Tibial nerve (tissue), 4 donors: ENCODE measurements around the gene MAPK9. TPM values are rescaled to one million over a fixed set of nuclear protein-coding genes. Genes with fewer than 3 reads are reported as not detected.

Experiments used
- DNase-seq, 2 donors: peaks; one replicate each; pipeline ENCODE4 v3.0.0-alpha.2; 2019; ENCODE audit warnings: low spot score in 2 of 2
- H3K27ac ChIP-seq, 4 donors: fragments of 200-600 bp; sonication (generic) in 3 of 4; one replicate each; pipeline ENCODE4 v1.5.1; 2017 to 2019; ENCODE audit warnings: mild to moderate bottlenecking in 1 of 4
- H3K27me3 ChIP-seq, 2 donors: fragments of 200-600 bp; sonication (generic) in 1 of 2; one replicate each; pipeline versions ENCODE4 v1.5.1 to v1.6.0; 2017 to 2019
- H3K36me3 ChIP-seq, 3 donors: fragments of 200-600 bp; sonication (generic); one replicate each; pipeline ENCODE4 v1.5.1; 2018 to 2019
- H3K4me1 ChIP-seq, 4 donors: fragments of 200-600 bp; sonication (generic) in 3 of 4; one replicate each; pipeline ENCODE4 v1.5.1; 2017 to 2019
- H3K4me3 ChIP-seq, 4 donors: fragments of 200-600 bp; sonication (generic) in 3 of 4; one replicate each; pipeline ENCODE4 v1.5.1; 2017 to 2019; ENCODE audit warnings: mild to moderate bottlenecking in 1 of 4, moderate library complexity in 1 of 4
- H3K9me3 ChIP-seq, 4 donors: fragments of 200-600 bp; sonication (generic) in 3 of 4; one replicate each; pipeline ENCODE4 v1.5.1; 2017 to 2019
- CTCF ChIP-seq, 5 experiments: fragments of 200-600 bp in 3 of 5; fragments of 450-650 bp in 2 of 5; sonication (generic) in 3 of 5; IDR thresholded peaks; one replicate each; pipeline ENCODE4 v1.5.1; 2016 to 2019; ENCODE audit warnings: antibody characterized with exemption in 5 of 5, mild to moderate bottlenecking in 3 of 5, moderate library complexity in 2 of 5
- EP300 ChIP-seq, 2 donors: sonication (generic); formaldehyde crosslinking; IDR thresholded peaks; one replicate each; pipeline ENCODE4 v1.6.1; 2017; ENCODE audit warnings: antibody characterized with exemption in 2 of 2, mild to moderate bottlenecking in 1 of 2
- POLR2A ChIP-seq, 2 donors: fragments of 450-650 bp; IDR thresholded peaks; one replicate each; pipeline ENCODE4 v1.6.1; 2017; ENCODE audit warnings: antibody characterized with exemption in 2 of 2, mild to moderate bottlenecking in 2 of 2, moderate library complexity in 2 of 2
- WGBS, 2 donors: methylation state at CpG; one replicate each; pipeline ENCODE4 v1.1.5; 2018; 5-methylcytosine and 5-hydroxymethylcytosine counted together
- total RNA-seq, 4 donors: library from RNA; depleted of rRNA; stranded (reverse); fragments of >200 nt; gene quantifications; one replicate each; pipeline ENCODE4 v1.1.0, GENCODE V29; 2016

The MAPK9 gene
- total RNA-seq, 4 donors from 2014 or later, result 21.2 to 31.2 (median 27.5) TPM

GRCh38 chr5:180297587-180298282 lies 5.9 kb upstream of the MAPK9 start:
- DNase-seq, result no peak
- Histone ChIP-seq H3K4me1 (peaks cover 0 to 9% (median 5%) of the 10 kb centered on the region in 4 donors), H3K4me3 (no peak overlapping the region), H3K9me3 (no peaks in the 10 kb centered on the region), H3K27me3 (no peaks in the 10 kb centered on the region), H3K27ac (no peak overlapping the region), H3K36me3 (peaks cover 0 to 23% (median 0%) of the 10 kb centered on the region in 3 donors)
- TF ChIP-seq POLR2A (IDR thresholded peaks at IDR 0.05), result no peak
- TF ChIP-seq EP300 (IDR thresholded peaks at IDR 0.05), result no peak
- no peak for TF ChIP-seq CTCF (IDR thresholded peaks at IDR 0.05)
- WGBS, 2 donors, result 86 to 95% methylated on average over 2 of the region's 2 CpGs

GRCh38 chr5:180296771-180297170 lies 4.9 kb upstream of the MAPK9 start:
- H3K27ac ChIP-seq, result no peak overlapping the region
- H3K4me3 ChIP-seq, result no peak overlapping the region
- 60 to 69% methylated on average over 7 of the region's 7 CpGs for WGBS, 2 donors
- peaks cover 0 to 9% (median 5%) of the 10 kb centered on the region in 4 donors for H3K4me1 ChIP-seq
- no peaks in the 10 kb centered on the region for H3K9me3 ChIP-seq
- TF ChIP-seq CTCF (IDR thresholded peaks at IDR 0.05), result no peak
- no peak for TF ChIP-seq EP300 (IDR thresholded peaks at IDR 0.05)
- no peak for TF ChIP-seq POLR2A (IDR thresholded peaks at IDR 0.05)
- peaks cover 0 to 14% (median 0%) of the 10 kb centered on the region in 3 donors for H3K36me3 ChIP-seq
- no peaks in the 10 kb centered on the region for H3K27me3 ChIP-seq
- no peak for DNase-seq

GRCh38 chr5:180294913-180295555 lies 3.2 kb upstream of the MAPK9 start:
- Histone ChIP-seq H3K9me3 (no peaks in the 10 kb centered on the region), H3K4me1 (peaks cover 0 to 23% (median 8%) of the 10 kb centered on the region in 4 donors), H3K27me3 (no peaks in the 10 kb centered on the region), H3K27ac (no peak overlapping the region), H3K4me3 (no peak overlapping the region), H3K36me3 (no peaks in the 10 kb centered on the region)
- TF ChIP-seq POLR2A (IDR thresholded peaks at IDR 0.05), result no peak
- TF ChIP-seq EP300 (IDR thresholded peaks at IDR 0.05), result no peak
- no peak for TF ChIP-seq CTCF (IDR thresholded peaks at IDR 0.05)
- no peak for DNase-seq
- WGBS, 2 donors, result 80 to 92% methylated on average over 10 of the region's 10 CpGs

- Histone ChIP-seq H3K27me3 (no peaks in the 10 kb centered on the region), H3K9me3 (no peaks in the 10 kb centered on the region), H3K27ac (no peak overlapping the region), H3K4me1 (peaks cover 0 to 24% (median 8%) of the 10 kb centered on the region in 4 donors), H3K36me3 (no peaks in the 10 kb centered on the region), H3K4me3 (no peak overlapping the region)
- TF ChIP-seq CTCF (IDR thresholded peaks at IDR 0.05), result no peak
- TF ChIP-seq POLR2A (IDR thresholded peaks at IDR 0.05), result no peak
- no peak for TF ChIP-seq EP300 (IDR thresholded peaks at IDR 0.05)
- WGBS, 2 donors, result 69 to 78% methylated on average over 7 of the region's 7 CpGs
- no peak for DNase-seq
Observed at GRCh38 chr5:180294411-180294810, 2.5 kb upstream of the MAPK9 start.
